Caco-2 (cell line): ENCODE results near the gene L3MBTL4. TPM values are rescaled to one million over a fixed set of nuclear protein-coding genes. Genes with fewer than 3 reads are reported as not detected.
"Not testable (repeated sequence)": the region's sequence is repeated elsewhere in the genome, so short reads cannot be mapped to it uniquely, and the experiment has no call there.

Experiments
- BruUV-seq: library from RNA; stranded (reverse); fragments of 400-500 nt; replicated peaks from 2 replicates; lab custom pipeline; 2021; lab: Mats Ljungman, UMichigan
- CTCF ChIA-PET: fragments of 300-600 bp; sonication (Branson Sonifier 250); formaldehyde crosslinking; loops from one replicate; lab custom pipeline; 2022; ENCODE audit warnings: antibody characterized with exemption; lab: Charles Lee
- POLR2A ChIA-PET: fragments of 300-600 bp; sonication (Branson Sonifier 250); formaldehyde crosslinking; loops from one replicate; lab custom pipeline; 2022; ENCODE audit warnings: antibody characterized with exemption; lab: Charles Lee
- DNase-seq, 2 experiments: peaks; one replicate each; pipeline versions ENCODE4 v3.0.0 to v3.0.0-alpha.2; 2020 to 2022
- H3K27me3 ChIP-seq: replicated peaks from 2 replicates; pipeline ENCODE4 v1.6.0; 2011; ENCODE audit warnings: low read length; ENCODE audit not compliant: control insufficient read depth, insufficient read depth
- H3K36me3 ChIP-seq: 2 replicates; pipeline ENCODE4 v1.5.1; 2011; ENCODE audit warnings: low read length; ENCODE audit not compliant: control insufficient read depth, insufficient read depth
- H3K4me1 ChIP-seq: fragments of 250-450 bp; sonication (Bioruptor Pico); 2 replicates; pipeline ENCODE4 v1.5.1; 2020; ENCODE audit warnings: mild to moderate bottlenecking
- H3K4me3 ChIP-seq: 2 replicates; pipeline ENCODE4 v1.5.1; 2011; ENCODE audit warnings: low read depth, mild to moderate bottlenecking, control low read depth, low read length
- H3K9me3 ChIP-seq: fragments of 250-450 bp; sonication (Bioruptor Pico); 2 replicates; pipeline ENCODE4 v1.5.1; 2020; ENCODE audit warnings: mild to moderate bottlenecking, moderate library complexity
- H3K27ac Mint-ChIP-seq: one replicate; pipeline ENCODE4 v1.8.0; 2022; ENCODE audit warnings: mixed read lengths; ENCODE audit not compliant: unreplicated experiment
- H3K27me3 Mint-ChIP-seq: one replicate; pipeline ENCODE4 v1.8.0; 2022; ENCODE audit warnings: mixed read lengths; ENCODE audit not compliant: insufficient read depth, unreplicated experiment
- H3K36me3 Mint-ChIP-seq: one replicate; pipeline ENCODE4 v1.8.0; 2022; ENCODE audit warnings: mild to moderate bottlenecking, mixed read lengths; ENCODE audit not compliant: insufficient read depth, unreplicated experiment
- H3K4me1 Mint-ChIP-seq: one replicate; pipeline ENCODE4 v1.8.0; 2022; ENCODE audit warnings: low read depth, mixed read lengths; ENCODE audit not compliant: unreplicated experiment
- H3K4me3 Mint-ChIP-seq: one replicate; pipeline ENCODE4 v1.8.0; 2022; ENCODE audit warnings: mild to moderate bottlenecking, moderate library complexity, mixed read lengths; ENCODE audit not compliant: unreplicated experiment
- H3K9me3 Mint-ChIP-seq: one replicate; pipeline ENCODE4 v1.8.0; 2022; ENCODE audit warnings: mixed read lengths; ENCODE audit not compliant: unreplicated experiment
- CTCF ChIP-seq, 2 experiments: fragments of 200-600 bp in 1 of 2; IDR thresholded peaks; 1 replicate in 1 of 2; 2 replicates in 1 of 2; pipeline versions ENCODE4 v1.5.1 to v1.8.0; 2011 to 2022; ENCODE audit warnings: antibody characterized with exemption in 1 of 2, control low read depth in 1 of 2, inconsistent platforms in 1 of 2, low read depth in 1 of 2, low read length in 1 of 2, mild to moderate bottlenecking in 1 of 2, moderate library complexity in 1 of 2; ENCODE audit not compliant: insufficient read depth in 1 of 2, severe bottlenecking in 1 of 2, unreplicated experiment in 1 of 2
- intact Hi-C: fragments of 100-400 bp; cut with micrococcal nuclease; formaldehyde crosslinking; loops from one replicate; pipeline ENCODE4 v1.10.0; 2022; ENCODE audit not compliant: unreplicated experiment
- total RNA-seq: library from RNA; stranded (reverse); gene quantifications from 2 replicates; pipeline ENCODE4 v1.2.3, GENCODE V29; 2022

Gene L3MBTL4
- total RNA-seq, 1 experiment from 2014 or later: 0.23 TPM

- no peaks in the 10 kb centered on the region for H3K4me1 Mint-ChIP-seq
- DNase-seq: no peak
- no peak for TF ChIP-seq CTCF (IDR thresholded peaks at IDR 0.05; ENCODE audit: insufficient read depth in 1 of 2, low read depth in 1 of 2, low read length in 1 of 2, severe bottlenecking in 1 of 2, unreplicated experiment in 1 of 2)
- no TSS peak for BruUV-seq
- peaks cover 21% of the 10 kb centered on the region for H3K27me3 Mint-ChIP-seq
- no peak overlapping the region for H3K27ac Mint-ChIP-seq
- H3K9me3 ChIP-seq: no peaks in the 10 kb centered on the region
- H3K4me3 Mint-ChIP-seq: no peak overlapping the region
- H3K36me3 Mint-ChIP-seq: no peaks in the 10 kb centered on the region
- H3K4me3 ChIP-seq: no peak overlapping the region
- no peaks in the 10 kb centered on the region for H3K4me1 ChIP-seq
- H3K27me3 ChIP-seq: no peaks in the 10 kb centered on the region
- no peaks in the 10 kb centered on the region for H3K36me3 ChIP-seq
- H3K9me3 Mint-ChIP-seq: no peaks in the 10 kb centered on the region
- intact Hi-C loops: no loop called here
- ChIA-PET POLR2A (no interaction called here), CTCF (no interaction called here)
These were observed 148.5 kb downstream of the L3MBTL4 start for GRCh38 chr18:6266212-6266611.

- Histone ChIP-seq H3K4me1 (no peaks in the 10 kb centered on the region), H3K9me3 (no peaks in the 10 kb centered on the region), H3K36me3 (no peaks in the 10 kb centered on the region), H3K27me3 (no peaks in the 10 kb centered on the region), H3K4me3 (no peak overlapping the region)
- peaks cover 21% of the 10 kb centered on the region for H3K27me3 Mint-ChIP-seq
- ChIA-PET POLR2A (no interaction called here), CTCF (no interaction called here)
- DNase-seq: no peak
- no TSS peak for BruUV-seq
- H3K27ac Mint-ChIP-seq: no peak overlapping the region
- no peaks in the 10 kb centered on the region for H3K36me3 Mint-ChIP-seq
- no peak for TF ChIP-seq CTCF (IDR thresholded peaks at IDR 0.05; ENCODE audit: insufficient read depth in 1 of 2, low read depth in 1 of 2, low read length in 1 of 2, severe bottlenecking in 1 of 2, unreplicated experiment in 1 of 2)
- no peaks in the 10 kb centered on the region for H3K4me1 Mint-ChIP-seq
- intact Hi-C loops: no loop called here
- no peak overlapping the region for H3K4me3 Mint-ChIP-seq
- peaks cover 19% of the 10 kb centered on the region for H3K9me3 Mint-ChIP-seq
These were observed 152.8 kb downstream of the L3MBTL4 start for GRCh38 chr18:6261938-6262337.

- CTCF ChIA-PET: interaction anchor here (0.7 kb wide), 1 partner anchor 1690 kb away, joined by 3 read pairs; no protein-coding TSS in a partner anchor
- POLR2A ChIA-PET, H3K4me1 Mint-ChIP-seq, H3K9me3 ChIP-seq, BruUV-seq, intact Hi-C loops, H3K36me3 Mint-ChIP-seq, H3K27me3 ChIP-seq, H3K36me3 ChIP-seq, H3K4me1 ChIP-seq, H3K4me3 ChIP-seq, H3K27ac Mint-ChIP-seq, DNase-seq, H3K4me3 Mint-ChIP-seq: not testable (repeated sequence)
- peaks cover 19% of the 10 kb centered on the region for H3K9me3 Mint-ChIP-seq
- peaks cover 28% of the 10 kb centered on the region for H3K27me3 Mint-ChIP-seq
These were observed 155.4 kb downstream of the L3MBTL4 start for GRCh38 chr18:6259324-6259723.

GRCh38 chr18:6257950-6258349, 156.8 kb downstream of the L3MBTL4 start:
- no peak for DNase-seq
- Histone ChIP-seq H3K27me3 (no peaks in the 10 kb centered on the region), H3K4me3 (no peak overlapping the region), H3K36me3 (no peaks in the 10 kb centered on the region), H3K4me1 (no peaks in the 10 kb centered on the region), H3K9me3 (no peaks in the 10 kb centered on the region)
- no peaks in the 10 kb centered on the region for H3K4me1 Mint-ChIP-seq
- no TSS peak for BruUV-seq
- ChIA-PET CTCF (no interaction called here), POLR2A (no interaction called here)
- no peak overlapping the region for H3K4me3 Mint-ChIP-seq
- peaks cover 33% of the 10 kb centered on the region for H3K27me3 Mint-ChIP-seq
- no peak overlapping the region for H3K27ac Mint-ChIP-seq
- intact Hi-C loops: no loop called here
- TF ChIP-seq CTCF (IDR thresholded peaks at IDR 0.05; ENCODE audit: insufficient read depth in 1 of 2, low read depth in 1 of 2, low read length in 1 of 2, severe bottlenecking in 1 of 2, unreplicated experiment in 1 of 2): peak in 1 of 2 experiments; percentile 17
- H3K36me3 Mint-ChIP-seq: no peaks in the 10 kb centered on the region
- H3K9me3 Mint-ChIP-seq: peaks cover 19% of the 10 kb centered on the region
